Kidney epithelial cell (primary cell): ENCODE data around the gene CCDC71L. TPM values are rescaled to one million over a fixed set of nuclear protein-coding genes. Genes with fewer than 3 reads are reported as not detected.
A peak's percentile ranks its signal among the peaks of the same experiment; 100 is the strongest.

Source experiments
- DNase-seq: peaks from one replicate; pipeline ENCODE4 v3.0.0-alpha.2; 2010; ENCODE audit warnings: low read depth
- H3K27me3 ChIP-seq: 2 replicates; pipeline ENCODE4 v1.6.0; 2011; ENCODE audit warnings: low read length; ENCODE audit not compliant: control insufficient read depth, insufficient read depth
- H3K36me3 ChIP-seq: 2 replicates; pipeline ENCODE4 v1.5.1; 2011; ENCODE audit warnings: low read length; ENCODE audit not compliant: control insufficient read depth, insufficient read depth
- H3K4me3 ChIP-seq: 2 replicates; pipeline ENCODE4 v1.5.1; 2011; ENCODE audit warnings: low read depth, mild to moderate bottlenecking, control low read depth, low read length
- total RNA-seq: library from RNA; depleted of rRNA; stranded (reverse); fragments of >200 nt; gene quantifications from 2 replicates; pipeline ENCODE4 v1.2.3, GENCODE V29; 2015
- TF ChIP-seq, protein P1 (sequence below): IDR thresholded peaks from 2 replicates; pipeline ENCODE4 v1.5.1; 2011; ENCODE audit warnings: mild to moderate bottlenecking, moderate library complexity, low read length, control low read depth, inconsistent platforms; ENCODE audit not compliant: insufficient read depth, poor library complexity, severe bottlenecking

CCDC71L gene
- total RNA-seq, 1 donor from 2014 or later: 32.1 TPM

DNA sequence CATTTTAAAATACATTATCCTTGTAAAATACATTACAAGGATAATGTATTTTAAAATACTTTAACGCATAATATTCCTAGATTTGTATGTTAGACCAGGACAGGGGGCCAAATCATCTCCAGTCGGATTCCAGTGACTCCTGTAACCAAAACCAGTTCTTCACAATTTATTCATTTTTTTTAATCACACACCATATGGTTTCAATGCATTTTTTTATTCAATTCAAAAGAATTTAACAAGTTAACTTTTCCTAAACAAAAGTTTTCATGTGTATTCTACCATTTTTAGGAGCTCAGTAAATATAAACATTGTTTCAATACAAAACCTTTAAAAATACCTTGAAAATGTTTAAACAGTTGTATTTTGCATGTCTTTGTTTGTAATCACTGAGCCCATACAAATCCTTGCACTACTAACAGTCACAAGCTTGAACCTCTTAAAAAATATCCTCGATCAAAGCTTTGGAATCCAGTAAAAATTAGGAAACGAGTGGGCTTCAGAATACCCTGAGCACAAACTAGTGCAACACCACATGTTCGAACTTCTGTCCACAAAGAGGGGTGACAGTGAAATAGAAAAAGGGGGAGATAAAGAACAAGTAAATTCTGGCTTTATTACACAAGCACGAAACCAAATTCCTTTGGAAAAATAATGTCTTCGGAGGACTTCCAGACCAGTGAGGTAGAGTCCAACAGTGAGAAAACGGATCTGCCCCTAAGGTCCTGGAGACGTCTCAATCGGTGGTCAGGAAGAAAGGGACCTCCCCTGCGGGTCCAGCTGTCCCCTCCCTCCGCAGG lies 1.6 kb downstream of the CCDC71L start:
- TF ChIP-seq, protein P1, sequence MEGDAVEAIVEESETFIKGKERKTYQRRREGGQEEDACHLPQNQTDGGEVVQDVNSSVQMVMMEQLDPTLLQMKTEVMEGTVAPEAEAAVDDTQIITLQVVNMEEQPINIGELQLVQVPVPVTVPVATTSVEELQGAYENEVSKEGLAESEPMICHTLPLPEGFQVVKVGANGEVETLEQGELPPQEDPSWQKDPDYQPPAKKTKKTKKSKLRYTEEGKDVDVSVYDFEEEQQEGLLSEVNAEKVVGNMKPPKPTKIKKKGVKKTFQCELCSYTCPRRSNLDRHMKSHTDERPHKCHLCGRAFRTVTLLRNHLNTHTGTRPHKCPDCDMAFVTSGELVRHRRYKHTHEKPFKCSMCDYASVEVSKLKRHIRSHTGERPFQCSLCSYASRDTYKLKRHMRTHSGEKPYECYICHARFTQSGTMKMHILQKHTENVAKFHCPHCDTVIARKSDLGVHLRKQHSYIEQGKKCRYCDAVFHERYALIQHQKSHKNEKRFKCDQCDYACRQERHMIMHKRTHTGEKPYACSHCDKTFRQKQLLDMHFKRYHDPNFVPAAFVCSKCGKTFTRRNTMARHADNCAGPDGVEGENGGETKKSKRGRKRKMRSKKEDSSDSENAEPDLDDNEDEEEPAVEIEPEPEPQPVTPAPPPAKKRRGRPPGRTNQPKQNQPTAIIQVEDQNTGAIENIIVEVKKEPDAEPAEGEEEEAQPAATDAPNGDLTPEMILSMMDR: no peak
- Histone ChIP-seq H3K27me3 (no peaks in the 10 kb centered on the region), H3K4me3 (peak overlapping the region; percentile 72), H3K36me3 (no peaks in the 10 kb centered on the region)
- DNase-seq: no peak

DNA sequence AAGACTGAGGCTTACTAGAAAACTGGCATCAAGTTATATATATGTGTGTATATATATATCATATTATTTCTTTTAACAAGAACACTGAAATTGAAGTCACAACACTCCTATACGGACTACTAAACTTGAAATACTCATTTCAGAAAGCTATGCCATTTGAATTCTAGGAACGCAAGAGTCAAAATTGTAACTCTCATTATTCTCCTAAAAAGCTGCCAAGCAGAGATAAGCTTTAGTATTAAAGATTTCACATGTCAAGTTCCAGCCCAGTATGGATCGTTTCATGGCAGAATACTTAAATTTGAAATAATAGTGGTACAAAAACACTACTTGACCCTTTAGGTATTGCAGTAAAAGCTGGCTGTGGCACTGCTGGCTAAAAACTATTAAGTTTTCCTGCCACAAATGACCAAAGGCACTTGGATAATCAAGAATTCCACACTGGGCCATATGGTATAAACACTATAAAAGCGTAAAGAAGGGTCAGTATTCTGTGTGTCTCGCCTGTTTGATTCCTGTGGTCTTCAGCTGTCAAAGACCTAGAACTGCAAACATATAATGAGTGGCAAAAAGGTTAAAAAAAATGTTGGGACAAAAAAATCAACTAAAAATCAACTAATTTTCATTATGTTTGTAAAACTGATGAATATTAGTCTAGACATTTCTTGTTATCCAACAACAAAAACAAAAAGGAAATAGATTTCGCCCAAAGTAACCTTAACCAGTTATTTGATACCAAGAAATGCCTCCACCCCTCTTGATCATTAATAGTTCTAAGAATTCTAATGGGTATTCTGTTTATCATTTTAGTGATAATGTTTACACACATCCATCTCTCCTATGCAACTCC lies 2.4 kb downstream of the CCDC71L start:
- H3K27me3 ChIP-seq: no peaks in the 10 kb centered on the region
- no peaks in the 10 kb centered on the region for H3K36me3 ChIP-seq
- peak overlapping the region; percentile 14 for H3K4me3 ChIP-seq
- no peak for DNase-seq
- TF ChIP-seq, protein P1: no peak

DNA sequence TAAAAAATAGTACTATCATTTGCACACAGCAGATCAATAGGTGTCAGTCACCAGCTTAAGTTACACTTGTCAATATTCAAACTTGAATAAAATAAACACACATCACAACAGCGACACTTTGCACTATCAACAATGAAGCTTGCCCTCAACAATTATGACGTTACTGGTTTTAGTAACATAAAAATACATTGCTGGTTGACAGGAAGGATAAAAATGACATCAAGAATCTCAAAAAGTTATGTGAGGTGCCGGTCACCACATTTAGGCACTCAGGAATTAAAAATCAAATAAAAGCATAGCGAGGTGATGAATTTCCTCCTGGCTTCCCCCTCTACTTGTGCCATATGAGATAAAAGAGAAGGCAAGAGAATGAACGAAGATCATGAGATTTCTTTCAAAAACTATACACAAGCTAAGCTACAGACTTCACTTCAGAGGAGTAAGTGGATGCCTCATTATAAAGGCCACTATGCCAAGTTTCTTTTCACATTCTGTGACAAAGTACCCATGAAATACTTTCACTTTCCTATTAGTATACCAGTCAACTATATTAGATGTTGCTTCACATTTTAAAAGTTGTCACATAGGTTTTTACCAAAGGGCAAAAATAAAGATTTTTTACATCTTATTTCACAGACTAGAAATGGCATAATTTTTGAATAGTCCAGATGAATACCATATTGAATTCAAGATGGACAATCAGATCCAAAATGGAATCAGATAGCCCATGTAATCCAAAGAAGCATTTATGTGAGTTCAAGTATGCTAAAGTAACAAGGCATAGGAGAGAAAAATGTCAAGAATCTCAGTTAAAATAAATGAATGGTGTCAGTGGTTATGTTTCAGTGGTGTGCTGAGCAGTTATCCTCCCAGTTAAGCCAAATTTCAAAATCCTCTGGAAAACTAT lies 3.6 kb downstream of the CCDC71L start:
- TF ChIP-seq, protein P1: no peak

DNA sequence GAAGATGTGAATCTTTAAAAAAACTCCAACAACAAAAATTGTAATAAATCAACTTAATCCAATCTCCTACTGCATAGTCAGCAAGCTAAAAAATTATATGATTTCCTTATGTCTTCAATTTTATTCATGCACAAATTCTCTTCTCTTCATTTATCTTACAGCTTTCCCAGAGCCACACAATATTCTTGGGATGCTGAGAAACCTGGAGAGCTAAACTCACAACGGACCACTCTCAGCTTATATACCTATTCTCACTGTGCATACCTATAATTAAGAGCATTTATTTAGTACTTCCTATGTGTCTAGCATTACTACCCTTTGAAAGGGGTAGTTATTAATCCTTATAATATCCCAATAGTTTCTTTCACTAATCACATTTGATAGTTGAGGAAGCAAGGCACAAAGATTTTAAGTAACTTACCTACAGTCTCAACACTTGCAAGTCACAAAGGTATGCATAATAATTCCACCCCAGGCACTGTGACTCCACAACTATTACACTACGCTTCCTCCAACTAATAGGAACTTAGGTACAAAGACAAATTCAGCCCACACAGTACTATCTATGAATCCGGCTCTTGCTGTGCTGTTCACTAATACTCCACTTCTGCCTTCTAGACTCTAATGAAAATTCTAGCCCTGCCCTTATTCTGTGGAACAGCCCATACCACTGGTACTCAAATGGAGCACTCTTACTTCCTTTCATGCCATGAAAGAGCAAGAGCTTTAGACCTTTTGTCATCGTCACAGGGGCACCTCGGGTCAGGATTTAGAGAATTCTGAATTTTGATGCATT lies 5.1 kb downstream of the CCDC71L start:
- no peaks in the 10 kb centered on the region for H3K27me3 ChIP-seq
- TF ChIP-seq, protein P1: no peak
- H3K4me3 ChIP-seq: no peak overlapping the region
- no peak for DNase-seq
- no peaks in the 10 kb centered on the region for H3K36me3 ChIP-seq

More for the DNA sequence above, 3.6 kb downstream of the CCDC71L start:
- Histone ChIP-seq H3K36me3 (no peaks in the 10 kb centered on the region), H3K4me3 (no peak overlapping the region), H3K27me3 (no peaks in the 10 kb centered on the region)
- no peak for DNase-seq

DNA sequence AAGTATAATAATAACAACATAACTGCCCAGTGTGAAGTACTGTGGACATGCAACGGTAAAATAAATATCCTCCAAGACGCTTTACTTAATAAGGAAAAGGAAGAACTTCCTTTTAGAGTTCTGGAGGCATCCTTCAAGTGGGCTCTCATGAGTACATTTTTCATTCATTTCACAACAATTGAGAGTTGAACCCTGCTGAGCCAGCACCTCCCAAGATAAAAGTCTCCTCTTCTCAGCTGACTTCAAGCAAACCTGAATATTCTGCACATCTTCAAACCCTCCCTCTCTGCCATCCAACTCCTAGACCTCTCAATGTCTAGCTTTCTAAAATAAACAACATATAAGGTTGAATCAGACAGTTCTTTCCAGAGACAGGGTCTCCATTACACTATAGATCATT lies 7.5 kb downstream of the CCDC71L start:
- Histone ChIP-seq H3K27me3 (no peaks in the 10 kb centered on the region), H3K36me3 (no peaks in the 10 kb centered on the region), H3K4me3 (no peak overlapping the region)
- TF ChIP-seq, protein P1: no peak
- no peak for DNase-seq
